NCI-H526 (cell line): ENCODE measurements around the gene PLEK2.
A peak's percentile ranks its signal among the peaks of the same experiment; 100 is the strongest.
"Not testable (repeated sequence)": the region's sequence is repeated elsewhere in the genome, so short reads cannot be mapped to it uniquely, and the experiment has no call there.

Experiments used
- DNase-seq, 2 experiments: peaks; one replicate each; lab custom pipeline; 2025; lab: John Stamatoyannopoulos, UW

The PLEK2 gene

GRCh38 chr14:67428501-67429031 lies 16.6 kb upstream of the PLEK2 start:
- DNase-seq, result no peak

DNA sequence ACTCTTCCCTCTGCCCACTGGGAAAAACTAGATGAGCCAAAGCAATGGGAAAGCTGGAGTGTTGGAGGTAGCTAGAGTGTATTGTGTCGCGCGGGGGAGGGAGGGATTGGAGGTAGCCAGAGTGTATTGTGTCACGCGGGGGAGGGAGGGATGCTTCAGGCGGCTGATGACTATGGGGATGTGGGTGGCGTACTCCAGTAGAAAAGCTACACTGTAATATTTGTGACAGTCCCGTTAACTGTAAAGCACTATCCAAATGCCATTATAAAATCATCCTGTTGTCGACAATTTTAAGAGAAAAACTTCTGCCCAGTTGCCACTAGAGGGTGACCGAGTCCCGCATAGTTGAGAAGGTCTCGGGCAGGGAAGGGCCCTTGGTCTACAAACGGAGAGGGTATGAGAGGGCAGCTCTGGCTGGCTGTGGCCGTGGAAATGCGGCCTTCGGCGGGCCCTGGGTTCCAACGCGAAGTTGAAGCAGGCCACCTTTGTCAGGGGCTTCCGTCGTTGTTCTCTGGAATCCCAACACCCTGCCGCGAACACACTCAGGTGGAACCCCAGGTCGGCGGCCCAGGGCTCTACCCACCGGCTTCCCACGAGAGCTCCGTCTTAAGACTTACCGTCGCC lies 15.1 kb upstream of the PLEK2 start:
- DNase-seq, result peak; percentile 39 to 88

DNA sequence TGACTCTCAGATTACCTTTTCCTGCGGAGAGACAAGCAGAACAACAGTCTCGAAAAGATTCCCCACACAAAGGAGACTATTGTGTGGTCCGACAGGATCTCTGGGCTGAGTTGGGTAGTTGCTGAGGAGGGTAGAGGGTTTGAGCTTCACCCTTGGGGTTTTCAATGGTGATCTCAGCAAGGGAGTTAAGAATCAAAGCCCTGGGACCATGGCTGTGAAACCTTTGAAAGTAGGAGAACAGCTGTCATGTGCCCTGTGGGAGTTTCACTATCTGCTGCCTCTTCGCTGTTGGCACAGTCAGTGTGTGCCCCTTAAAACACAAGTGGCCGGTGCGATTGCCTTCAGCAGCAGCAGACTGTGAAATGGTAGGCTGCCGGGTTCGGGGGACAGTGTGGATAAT lies 14.2 kb upstream of the PLEK2 start:
- no peak for DNase-seq

DNA sequence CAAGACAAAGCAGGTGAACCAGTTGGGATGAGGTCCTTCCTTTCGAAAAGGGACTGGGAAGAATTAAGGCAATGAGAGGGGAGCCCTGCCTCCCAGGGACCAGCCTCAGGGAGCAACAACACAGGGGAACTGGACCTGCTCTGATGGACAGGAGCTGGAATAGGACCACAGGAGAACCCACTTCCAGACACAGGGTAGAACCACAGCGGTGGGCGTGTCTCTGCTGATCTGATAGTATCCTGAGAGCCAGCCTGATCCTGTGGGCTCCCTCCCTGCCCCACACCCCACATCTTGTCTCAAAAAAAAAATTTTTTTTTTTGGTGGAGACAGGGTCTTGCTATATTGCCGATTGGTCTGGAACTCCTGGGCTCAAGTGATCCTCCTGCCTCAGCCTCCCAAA lies 13.6 kb upstream of the PLEK2 start:
- DNase-seq, result no peak

DNA sequence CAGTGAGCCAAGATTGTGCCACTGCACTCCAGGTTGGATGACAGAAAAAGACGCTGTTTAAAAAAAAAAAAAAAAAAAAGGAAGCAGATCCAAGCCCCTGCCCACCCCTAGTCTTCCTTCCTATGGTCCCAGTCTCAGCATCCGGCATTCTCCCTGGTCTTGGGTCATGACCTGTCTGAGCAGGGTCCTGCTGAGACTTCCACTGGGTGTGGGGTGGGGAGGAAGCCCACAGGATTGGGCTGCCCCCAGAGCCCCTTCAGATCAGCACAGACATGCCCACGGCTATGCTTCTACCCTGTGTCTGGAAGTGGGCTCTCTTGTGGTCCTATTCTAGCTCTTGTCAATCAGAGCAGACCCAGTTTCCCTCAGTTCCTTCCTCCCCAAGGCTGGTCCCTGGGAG lies 12.6 kb upstream of the PLEK2 start:
- no peak for DNase-seq

- no peak for DNase-seq
Measured at GRCh38 chr14:67423424-67423823, 11.5 kb upstream of the PLEK2 start.

DNA sequence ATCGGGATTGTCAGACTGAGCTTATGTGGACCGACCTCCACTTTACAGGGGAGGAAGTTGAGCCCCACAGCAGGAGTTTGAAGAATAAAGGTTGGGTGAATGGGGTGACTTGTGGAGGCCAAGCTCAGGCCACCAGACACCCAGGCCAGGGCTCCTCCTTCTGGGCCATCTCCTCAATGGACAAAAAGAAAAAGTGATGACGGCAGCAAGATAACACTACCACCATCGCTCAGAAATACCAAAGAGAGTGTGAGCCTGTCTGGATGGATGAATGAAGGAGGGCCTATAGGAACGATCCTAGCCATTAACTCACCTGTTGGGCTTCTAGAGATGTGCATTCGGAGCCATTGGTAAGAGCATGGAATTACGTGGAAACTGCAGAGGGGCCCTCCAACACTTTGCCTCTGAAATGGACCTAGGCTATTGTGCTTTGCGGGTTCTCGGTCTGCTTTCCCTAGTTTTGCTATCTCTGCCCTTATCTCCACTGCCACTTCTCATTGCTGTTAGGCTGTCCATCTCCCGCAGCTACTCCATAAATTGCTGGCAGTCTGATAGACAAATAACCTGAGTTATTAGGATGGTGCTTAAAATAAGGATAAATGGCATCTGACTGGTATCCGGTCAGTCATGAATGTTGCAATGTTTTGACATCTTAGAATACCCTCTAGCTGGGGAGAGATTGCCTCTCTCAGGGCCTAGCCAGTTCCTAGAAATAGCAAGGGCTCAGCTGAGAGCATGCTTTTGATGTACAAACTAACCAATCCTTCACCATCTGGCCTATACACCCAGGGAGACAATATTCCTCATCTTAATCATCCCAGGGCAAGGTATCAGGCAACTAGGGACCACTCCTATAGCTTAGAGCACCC lies 9.6 kb upstream of the PLEK2 start:
- DNase-seq, result no peak

DNA sequence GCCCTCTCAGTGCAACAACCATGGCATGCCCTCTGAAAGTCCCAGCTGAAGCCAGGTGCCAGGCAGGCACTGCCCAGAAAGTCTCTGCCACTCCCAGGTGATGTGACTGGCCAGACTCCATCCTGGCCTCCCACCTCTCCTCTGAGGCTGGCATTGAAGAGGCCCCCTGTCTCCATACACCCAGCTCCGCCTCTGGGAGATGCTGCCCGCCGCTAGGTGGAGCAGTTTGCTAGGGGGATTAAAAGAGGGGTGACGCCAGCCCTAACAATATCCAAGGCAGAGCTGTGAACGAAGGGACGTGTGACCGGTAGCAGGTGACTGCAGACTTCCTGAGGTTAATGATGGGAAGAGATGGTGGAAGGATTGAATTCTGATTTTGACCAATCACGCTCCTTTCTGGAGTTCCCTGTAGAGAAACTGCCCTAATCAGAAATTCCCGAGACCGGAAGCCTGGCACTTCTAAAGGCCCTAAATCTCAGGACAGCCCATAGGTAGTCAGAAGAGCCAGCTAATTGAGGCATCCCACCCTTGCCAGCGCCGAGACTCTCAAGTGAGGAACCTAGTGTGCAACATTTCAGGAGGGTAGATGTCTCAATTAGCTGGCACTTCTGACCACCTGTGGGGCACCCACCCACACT lies 8.3 kb upstream of the PLEK2 start:
- peak in 1 of 2 experiments; percentile 45 for DNase-seq

GRCh38 chr14:67418401-67419191 lies 6.6 kb upstream of the PLEK2 start:
- no peak for DNase-seq

DNA sequence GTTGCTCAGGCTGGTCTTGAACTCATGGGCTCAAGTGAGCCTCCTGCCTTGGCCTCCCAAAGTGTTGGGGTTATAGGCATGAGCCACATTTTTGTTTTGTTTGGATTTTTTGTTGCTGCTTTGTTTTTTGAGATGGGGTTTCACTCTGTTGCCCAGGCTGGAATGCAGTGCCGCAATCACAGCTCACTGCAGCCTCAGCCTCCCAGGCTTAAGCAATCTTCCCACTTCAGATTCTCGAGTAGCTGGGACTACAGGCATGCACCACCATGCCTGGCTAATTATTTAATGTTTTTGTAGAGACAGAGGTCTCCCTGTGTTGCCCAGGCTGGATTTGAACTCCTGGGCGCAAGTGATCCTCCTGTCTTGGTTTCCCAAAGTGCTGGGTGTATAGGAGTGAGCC lies 5.7 kb upstream of the PLEK2 start:
- no peak for DNase-seq

- DNase-seq, result no peak
Measured at GRCh38 chr14:67416810-67417209, 4.8 kb upstream of the PLEK2 start.

DNA sequence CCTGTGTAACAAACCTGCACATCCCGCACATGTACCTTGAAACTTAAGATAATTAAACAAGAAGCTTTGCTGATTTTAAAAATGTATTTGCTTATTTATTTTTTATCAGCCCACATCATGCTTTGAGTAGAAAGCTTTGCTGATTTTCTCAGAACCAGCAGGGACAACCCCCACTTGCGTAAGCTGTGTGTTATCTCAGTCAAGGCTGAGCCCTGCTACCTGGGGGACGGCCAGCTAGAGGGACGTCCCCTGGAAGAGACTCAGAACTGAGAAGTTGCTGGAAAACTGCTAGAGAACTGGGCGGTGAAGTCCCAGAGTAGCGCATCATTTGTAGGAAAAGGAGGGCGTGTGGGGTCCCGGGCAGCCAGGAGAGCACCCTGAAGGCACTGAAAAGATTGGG lies 4.1 kb upstream of the PLEK2 start:
- DNase-seq, result no peak

DNA sequence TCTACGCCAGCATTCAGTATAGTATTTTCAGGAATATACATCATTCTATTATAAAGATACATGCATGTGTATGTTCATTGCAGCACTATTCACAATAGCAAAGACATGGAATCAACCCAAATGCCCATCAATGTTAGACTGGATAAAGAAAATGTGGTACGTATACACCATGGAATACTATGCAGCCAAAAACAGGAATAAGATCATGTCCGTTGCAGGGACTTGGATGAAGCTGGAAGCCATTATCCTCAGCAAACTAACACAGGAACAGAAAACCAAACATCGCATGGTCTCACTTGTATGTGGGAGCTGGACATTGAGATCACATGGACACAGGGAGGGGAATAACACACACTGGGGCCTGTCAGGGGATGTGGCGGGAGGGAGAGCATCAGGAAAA lies 3.6 kb upstream of the PLEK2 start:
- not testable (repeated sequence) for DNase-seq

DNA sequence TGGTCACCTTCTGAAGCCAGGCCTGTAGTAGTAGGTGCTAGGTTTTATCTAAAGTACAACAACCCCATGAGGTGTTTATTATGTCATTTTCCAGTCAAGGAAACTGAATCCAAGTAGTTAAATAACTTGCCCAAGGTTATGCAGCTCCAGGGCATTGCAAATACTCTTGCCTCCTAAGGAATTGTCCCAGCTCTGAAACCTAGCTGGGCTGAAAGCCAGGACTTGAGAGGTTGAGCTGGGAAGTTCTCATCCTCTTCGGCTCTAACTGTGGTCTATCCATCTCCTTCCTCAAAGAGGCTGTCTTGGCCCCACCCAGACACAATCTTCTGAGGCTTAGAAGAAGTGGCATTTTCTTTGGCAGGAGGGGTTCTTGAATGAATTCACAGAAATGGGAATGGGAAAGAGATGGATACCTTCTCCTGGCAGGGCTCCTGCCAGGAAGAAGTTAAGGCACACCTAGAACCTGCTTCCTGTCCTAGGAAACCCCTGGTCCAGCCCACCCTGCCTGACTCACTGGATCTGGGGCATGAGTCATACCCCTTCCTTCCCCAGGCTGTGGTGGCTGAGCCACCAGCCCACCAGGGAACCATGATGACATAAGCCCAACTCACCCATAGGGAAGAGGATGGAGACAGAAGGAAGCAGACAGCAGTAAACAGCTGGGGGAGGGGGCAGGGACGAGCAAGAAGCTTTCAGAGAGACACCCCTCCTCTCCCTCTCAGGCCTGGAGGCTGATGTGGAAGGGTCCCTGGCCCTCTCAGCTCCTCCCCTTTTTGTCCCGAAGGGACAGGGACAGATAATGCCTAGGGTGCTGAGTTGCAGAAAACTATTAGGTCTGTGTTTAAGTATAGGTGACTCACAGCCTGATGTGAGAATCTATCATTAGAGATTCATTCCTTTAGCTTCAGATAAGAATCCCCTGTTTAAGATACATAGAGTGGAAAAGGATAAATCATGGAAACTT lies 2.1 kb upstream of the PLEK2 start:
- DNase-seq, result no peak

DNA sequence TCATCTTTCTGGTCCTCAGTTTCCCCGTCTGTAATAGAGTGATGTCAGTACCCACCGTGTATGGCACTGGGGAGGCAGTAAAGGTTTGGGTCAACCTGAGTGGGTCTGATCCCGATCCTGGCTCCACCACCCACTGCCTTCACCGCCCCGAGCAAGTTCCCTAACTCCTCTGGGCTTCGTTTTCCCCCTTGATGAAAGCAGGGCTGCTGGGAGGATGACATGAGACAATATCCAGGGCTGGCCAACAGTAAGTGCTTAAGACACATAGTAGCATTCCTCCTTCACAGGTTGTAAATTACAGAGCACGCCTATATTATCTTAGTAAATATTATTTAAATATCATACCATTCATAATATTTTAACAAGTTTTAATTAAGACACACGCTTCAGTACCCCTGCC lies 595 bp downstream of the PLEK2 start:
- no peak for DNase-seq

- no peak for DNase-seq
Measured at GRCh38 chr14:67410313-67410712, 1.7 kb downstream of the PLEK2 start.

GRCh38 chr14:67409461-67409860 lies 2.5 kb downstream of the PLEK2 start:
- no peak for DNase-seq

DNA sequence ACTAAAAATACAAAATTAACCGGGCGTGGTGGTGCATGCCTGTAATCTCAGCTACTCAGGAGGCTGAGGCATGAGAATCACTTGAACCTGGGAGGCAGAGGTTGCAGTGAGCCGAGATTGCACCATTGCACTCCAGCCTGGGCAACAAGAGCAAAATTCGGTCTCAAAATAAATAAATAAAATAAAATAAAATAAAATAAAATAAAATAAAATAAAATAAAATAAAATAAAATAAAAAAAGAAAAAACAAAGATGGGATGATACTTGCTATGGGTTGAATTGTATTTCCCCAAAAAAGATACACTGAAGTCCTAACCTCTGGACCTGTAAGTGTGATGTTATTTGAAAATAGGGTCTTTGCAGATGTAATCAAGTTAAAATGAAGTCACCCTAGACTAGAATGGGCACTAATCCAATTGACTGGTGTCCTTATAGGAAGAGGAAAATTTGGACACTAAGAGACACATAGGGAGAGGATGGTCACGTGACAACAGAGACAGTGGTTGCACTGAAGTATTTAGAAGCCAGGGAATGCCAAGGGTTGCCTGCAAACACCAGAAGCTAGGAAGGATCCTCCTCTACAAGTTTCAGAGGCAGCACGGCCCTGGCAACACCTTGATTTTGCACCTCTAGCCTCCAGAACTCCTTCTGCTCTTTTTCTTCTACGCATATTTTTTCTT lies 3.7 kb downstream of the PLEK2 start:
- not testable (repeated sequence) for DNase-seq

DNA sequence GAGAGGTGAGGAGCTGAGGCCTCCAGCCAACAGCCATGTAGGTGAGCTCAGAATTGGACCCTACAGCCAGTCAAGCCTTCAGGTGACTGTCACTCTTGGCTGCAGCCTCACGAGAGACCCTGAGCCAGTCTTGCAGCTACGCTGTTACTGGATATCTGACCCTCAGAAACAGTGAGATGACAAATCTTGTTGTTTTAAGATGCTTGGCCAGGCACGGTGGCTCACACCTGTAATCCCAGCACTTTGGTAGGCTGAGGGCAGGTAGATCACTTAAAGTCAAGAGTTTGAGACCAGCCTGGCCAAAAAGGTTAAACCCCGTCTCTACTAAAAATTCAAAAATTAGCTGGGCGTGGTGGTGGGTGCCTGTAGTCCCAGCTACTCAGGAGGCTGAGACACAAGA lies 6.2 kb downstream of the PLEK2 start:
- DNase-seq, result no peak

DNA sequence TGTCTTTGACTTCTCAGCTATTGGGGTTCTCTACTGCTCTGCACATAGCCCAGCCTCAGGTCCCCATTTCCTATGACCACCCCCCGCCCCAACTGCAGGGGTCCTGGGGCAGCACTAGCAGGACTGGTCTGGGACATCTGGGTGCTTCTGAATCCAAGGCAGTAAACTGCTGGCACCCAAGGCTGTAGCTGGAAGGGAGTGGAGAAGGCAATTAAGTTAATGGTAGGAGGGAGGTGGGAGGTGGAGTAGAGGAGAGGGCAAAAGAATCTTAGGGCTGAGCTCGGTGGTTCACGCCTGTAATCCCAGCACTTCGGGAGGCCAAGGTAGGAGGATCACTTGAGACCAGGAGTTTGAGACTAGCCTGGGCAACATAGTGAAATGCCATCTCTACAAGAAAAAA lies 11.5 kb downstream of the PLEK2 start:
- no peak for DNase-seq
